WI38 (cell line): ENCODE results near the gene CBY2.
"Not testable (repeated sequence)": the region's sequence is repeated elsewhere in the genome, so short reads cannot be mapped to it uniquely, and the experiment has no call there.

Source experiments
- H3K4me3 ChIP-seq: 2 replicates; pipeline ENCODE4 v1.5.1; 2011; ENCODE audit warnings: low read depth, mild to moderate bottlenecking, control low read depth, low read length
- TF ChIP-seq, protein P1 (sequence below): IDR thresholded peaks from 2 replicates; pipeline ENCODE4 v1.5.1; 2012; ENCODE audit warnings: low read depth, mild to moderate bottlenecking, control low read depth, low read length

The CBY2 gene

DNA sequence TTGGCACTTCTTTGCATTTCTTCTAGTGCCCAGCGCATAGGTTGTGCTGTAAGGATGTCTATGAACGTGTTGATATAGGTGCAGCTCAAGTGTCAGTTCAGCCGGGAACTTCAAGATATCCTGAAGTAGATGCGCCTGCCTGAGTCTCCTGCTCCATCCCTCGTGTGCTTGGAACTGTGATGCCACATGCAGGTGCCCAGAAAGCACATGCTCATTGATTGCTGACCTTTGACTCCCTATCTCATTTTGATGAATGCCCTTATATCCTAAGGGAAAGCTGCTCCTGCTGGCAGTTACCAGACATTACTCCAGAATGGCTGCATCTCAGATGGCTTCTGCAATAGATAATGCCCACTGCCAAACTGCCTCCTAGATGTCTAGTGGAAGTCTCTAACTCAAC, 40.9 kb downstream of the CBY2 start:
- TF ChIP-seq, protein P1, sequence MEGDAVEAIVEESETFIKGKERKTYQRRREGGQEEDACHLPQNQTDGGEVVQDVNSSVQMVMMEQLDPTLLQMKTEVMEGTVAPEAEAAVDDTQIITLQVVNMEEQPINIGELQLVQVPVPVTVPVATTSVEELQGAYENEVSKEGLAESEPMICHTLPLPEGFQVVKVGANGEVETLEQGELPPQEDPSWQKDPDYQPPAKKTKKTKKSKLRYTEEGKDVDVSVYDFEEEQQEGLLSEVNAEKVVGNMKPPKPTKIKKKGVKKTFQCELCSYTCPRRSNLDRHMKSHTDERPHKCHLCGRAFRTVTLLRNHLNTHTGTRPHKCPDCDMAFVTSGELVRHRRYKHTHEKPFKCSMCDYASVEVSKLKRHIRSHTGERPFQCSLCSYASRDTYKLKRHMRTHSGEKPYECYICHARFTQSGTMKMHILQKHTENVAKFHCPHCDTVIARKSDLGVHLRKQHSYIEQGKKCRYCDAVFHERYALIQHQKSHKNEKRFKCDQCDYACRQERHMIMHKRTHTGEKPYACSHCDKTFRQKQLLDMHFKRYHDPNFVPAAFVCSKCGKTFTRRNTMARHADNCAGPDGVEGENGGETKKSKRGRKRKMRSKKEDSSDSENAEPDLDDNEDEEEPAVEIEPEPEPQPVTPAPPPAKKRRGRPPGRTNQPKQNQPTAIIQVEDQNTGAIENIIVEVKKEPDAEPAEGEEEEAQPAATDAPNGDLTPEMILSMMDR = no peak

DNA sequence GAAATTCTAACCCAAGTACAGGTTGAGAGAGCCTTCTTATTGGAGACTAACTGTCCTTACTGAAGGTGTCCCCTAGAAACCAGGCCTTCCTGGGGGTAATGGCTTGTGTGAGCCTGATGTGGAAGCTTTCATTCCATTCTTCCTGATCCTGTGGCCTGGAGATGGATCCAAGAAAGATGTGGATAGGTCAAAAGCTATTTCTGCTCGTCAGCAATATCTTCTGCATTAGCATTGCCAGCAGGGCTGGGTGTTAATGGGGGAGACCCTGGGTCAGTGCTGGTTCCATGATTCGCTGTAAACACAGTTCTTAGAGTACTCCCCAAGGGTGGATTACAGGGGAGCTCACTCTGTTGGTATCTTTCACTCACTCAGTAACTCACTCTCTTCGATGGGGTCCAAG, 42.9 kb downstream of the CBY2 start:
- TF ChIP-seq, protein P1 = no peak

More for the DNA sequence above, 40.9 kb downstream of the CBY2 start:
- no peak overlapping the region for H3K4me3 ChIP-seq

DNA sequence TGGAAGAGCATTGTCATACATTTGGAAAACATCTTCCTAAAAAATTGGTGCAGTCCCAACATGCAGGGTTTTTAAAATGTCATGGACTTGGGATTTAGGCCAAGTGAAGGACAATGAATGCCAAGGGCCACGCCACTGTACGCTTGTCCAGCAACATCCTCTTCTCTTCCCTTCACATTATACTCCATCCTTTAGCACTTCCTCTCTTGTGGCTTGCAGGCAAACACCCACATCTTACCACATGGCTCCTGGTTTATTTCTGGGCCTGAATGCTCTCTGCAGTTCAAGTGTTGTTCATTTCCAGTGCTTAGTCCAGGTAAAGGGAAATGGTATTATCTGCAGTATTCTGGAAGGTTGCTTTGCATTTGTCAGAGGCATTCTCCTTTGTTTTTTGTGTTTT, 45.0 kb downstream of the CBY2 start:
- TF ChIP-seq, protein P1 = no peak
- H3K4me3 ChIP-seq = no peak overlapping the region

More for the DNA sequence above, 42.9 kb downstream of the CBY2 start:
- no peak overlapping the region for H3K4me3 ChIP-seq

DNA sequence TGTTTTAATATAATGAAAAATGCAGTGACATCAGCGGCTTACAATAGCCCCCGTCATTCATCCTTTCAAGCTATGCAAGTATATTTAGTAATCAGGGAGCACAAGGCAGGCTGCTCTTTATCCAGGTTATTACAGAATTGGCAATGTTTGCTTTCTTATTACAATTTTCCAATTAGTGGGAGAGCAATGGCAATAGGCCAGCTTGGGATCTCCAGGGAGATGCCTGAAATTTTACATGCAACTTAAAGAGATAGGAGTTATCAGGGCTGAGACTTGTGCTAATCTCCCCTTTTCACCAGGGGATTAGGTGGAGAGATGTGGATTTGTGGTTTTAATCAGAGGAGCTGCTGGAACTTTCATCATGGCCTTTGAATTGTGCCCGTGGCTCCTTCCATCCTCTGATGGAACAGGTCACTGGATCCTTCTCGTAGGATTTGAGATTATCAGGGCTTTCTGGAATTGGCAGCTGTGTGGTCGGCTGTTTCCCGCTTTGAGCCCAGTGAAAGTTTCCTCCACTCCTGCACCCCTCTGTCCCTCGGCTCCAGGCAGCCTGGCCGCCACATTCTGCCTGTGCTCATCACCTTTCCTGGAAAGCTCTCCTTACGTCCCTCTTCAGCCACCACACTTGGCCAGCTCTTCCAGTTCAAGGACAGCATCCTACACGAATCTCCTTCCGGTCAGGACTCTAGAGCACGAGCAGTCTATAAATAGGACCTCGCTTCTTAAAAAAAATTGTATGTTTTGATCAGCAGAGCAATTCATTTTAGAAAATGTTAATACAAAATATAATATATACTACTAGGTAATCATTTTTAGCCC, 47.0 kb downstream of the CBY2 start:
- H3K4me3 ChIP-seq = no peak overlapping the region
- TF ChIP-seq, protein P1 = no peak

DNA sequence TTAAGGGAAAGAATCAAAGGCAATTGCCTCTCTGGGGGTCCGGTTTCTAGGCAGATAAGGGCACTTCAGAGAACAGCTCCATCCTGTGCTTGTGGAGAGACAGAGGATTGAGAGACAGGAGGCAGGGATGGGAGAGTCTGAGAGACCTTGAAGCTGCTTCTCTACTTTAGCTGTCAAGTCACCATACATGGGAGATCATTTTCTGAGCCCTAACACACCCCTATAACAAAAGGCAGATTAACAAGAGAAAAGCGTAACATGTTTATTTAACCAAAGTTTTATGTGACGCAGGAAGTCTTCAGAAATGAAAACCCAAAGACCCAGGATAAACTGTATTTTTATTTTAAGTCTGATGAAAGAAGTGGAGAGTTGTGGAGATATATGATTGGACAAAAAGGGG, 48.4 kb downstream of the CBY2 start:
- TF ChIP-seq, protein P1 = no peak
- H3K4me3 ChIP-seq = no peak overlapping the region

DNA sequence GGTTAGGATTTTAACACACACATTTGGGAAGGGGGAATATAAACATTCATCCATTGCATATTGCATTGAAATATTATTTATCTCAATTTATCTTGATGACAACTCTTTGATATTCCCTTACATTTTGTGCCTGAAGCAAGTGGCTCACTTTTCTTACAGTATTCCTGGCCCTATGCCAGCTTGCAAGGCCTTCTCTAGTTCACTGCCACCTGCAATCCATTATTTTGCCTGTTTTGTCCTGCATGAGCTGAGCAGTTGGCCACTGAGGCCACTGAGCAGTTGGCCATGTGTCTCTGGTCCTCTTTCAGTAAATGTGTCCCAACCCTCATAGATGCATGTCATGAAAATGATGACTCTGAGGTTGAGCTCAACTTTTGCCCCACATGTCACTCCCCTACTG, 49.8 kb downstream of the CBY2 start:
- TF ChIP-seq, protein P1 = no peak
- no peak overlapping the region for H3K4me3 ChIP-seq

DNA sequence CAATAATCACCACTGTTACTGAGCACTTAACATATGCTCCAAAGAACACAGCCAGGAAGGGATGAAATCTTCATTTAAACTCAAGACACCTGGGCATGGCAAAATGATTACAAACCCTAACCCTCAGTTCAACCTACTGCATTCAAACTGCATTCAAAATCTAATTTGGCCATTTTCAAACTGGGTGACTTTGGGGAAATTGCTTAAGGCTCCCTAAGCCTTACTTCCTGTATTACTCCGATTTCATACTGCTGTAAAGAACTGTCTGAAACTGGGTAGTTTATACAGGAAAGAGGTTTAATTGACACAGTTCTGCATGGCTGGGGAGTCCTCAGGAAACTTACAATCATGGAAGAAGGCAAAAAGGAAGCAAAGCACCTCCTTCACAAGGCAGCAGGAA, 50.4 kb downstream of the CBY2 start:
- no peak overlapping the region for H3K4me3 ChIP-seq
- TF ChIP-seq, protein P1 = no peak

DNA sequence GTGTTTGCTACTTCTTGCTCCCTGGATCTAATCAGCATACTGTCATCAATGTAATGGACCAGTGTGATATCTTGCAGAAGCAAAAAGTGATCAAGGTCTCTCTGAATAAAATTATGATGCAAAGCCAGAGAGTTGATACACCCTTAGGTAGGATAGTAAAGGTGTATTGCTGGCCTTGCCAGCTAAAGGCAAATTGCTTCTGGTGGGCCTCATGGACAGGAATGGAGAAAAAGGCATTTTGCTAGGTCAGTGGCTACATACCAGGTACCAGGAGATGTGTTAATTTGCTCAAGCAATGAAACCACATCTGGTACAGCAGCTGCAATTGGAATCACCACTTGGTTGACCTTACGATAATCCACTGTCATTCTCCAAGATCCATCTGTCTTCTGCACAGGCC, 54.4 kb downstream of the CBY2 start:
- H3K4me3 ChIP-seq = not testable (repeated sequence)

DNA sequence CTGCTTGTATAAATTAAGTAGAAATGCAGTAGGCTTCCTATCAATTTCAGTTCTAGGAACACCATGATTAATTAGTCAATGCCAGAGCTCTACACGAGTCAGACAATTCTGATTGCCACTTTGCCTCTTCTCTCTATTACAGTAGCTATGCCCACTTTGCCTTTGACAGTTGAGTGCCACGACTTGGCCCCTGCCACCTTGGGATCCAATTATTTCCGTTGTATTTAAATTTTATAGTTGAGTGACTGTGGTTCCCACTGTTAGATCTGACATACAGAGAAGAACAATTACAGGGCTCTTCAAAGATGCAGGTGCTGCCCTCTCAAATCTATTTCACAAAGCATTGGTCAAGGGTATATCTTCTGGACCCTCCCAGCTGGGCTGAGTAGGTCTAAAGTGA, 55.5 kb downstream of the CBY2 start:
- H3K4me3 ChIP-seq = not testable (repeated sequence)
